ENCODE results near the gene CLMN. TPM values are rescaled to one million over a fixed set of nuclear protein-coding genes. Genes with fewer than 3 reads are reported as not detected.
A peak's percentile ranks its signal among the peaks of the same experiment; 100 is the strongest.

The CLMN gene
- total RNA-seq = 0.26 and 0.63 TPM in 2 replicates

GRCh38 chr14:95319312-95320077 lies at the start of gene CLMN:
CLMN (minus strand) TSS chr14:95319908; CDS start chr14:95319792, 116 bp downstream.
- peak in 1 of 2 donors; percentile 60 for DNase-seq (ENCODE audit: low read depth in 2 of 2)

GRCh38 chr14:95365401-95365800 lies 45.7 kb upstream of the CLMN start:
- no peak for DNase-seq (ENCODE audit: low read depth in 2 of 2)

- DNase-seq (ENCODE audit: low read depth in 2 of 2) = no peak
Measured at GRCh38 chr14:95364481-95365209, 44.9 kb upstream of the CLMN start.

- DNase-seq (ENCODE audit: low read depth in 2 of 2) = no peak
Measured at GRCh38 chr14:95363468-95363954, 43.8 kb upstream of the CLMN start.

- no peak for DNase-seq (ENCODE audit: low read depth in 2 of 2)
Measured at GRCh38 chr14:95362138-95362494, 42.4 kb upstream of the CLMN start.

- peak; percentile 6 to 48 for DNase-seq (ENCODE audit: low read depth in 2 of 2)
Measured at GRCh38 chr14:95361373-95362137, 41.8 kb upstream of the CLMN start.

GRCh38 chr14:95360828-95361227 lies 41.1 kb upstream of the CLMN start:
- no peak for DNase-seq (ENCODE audit: low read depth in 2 of 2)

- DNase-seq (ENCODE audit: low read depth in 2 of 2) = peak in 1 of 2 donors; percentile 14
Measured at GRCh38 chr14:95359994-95360826, 40.5 kb upstream of the CLMN start.

- DNase-seq (ENCODE audit: low read depth in 2 of 2) = no peak
Measured at GRCh38 chr14:95356245-95356869, 36.6 kb upstream of the CLMN start.

- no peak for DNase-seq (ENCODE audit: low read depth in 2 of 2)
Measured at GRCh38 chr14:95355422-95355821, 35.7 kb upstream of the CLMN start.

GRCh38 chr14:95354834-95355233 lies 35.1 kb upstream of the CLMN start:
- DNase-seq (ENCODE audit: low read depth in 2 of 2) = no peak

- no peak for DNase-seq (ENCODE audit: low read depth in 2 of 2)
Measured at GRCh38 chr14:95353664-95354063, 34.0 kb upstream of the CLMN start.

- no peak for DNase-seq (ENCODE audit: low read depth in 2 of 2)
Measured at GRCh38 chr14:95353007-95353406, 33.3 kb upstream of the CLMN start.

- DNase-seq (ENCODE audit: low read depth in 2 of 2) = no peak
Measured at GRCh38 chr14:95352481-95352880, 32.8 kb upstream of the CLMN start.

- DNase-seq (ENCODE audit: low read depth in 2 of 2) = no peak
Measured at GRCh38 chr14:95349241-95349640, 29.5 kb upstream of the CLMN start.

GRCh38 chr14:95348395-95349080 lies 28.8 kb upstream of the CLMN start:
- no peak for DNase-seq (ENCODE audit: low read depth in 2 of 2)

- no peak for DNase-seq (ENCODE audit: low read depth in 2 of 2)
Measured at GRCh38 chr14:95346820-95347219, 27.1 kb upstream of the CLMN start.

GRCh38 chr14:95346266-95346665 lies 26.6 kb upstream of the CLMN start:
- DNase-seq (ENCODE audit: low read depth in 2 of 2) = no peak

- DNase-seq (ENCODE audit: low read depth in 2 of 2) = no peak
Measured at GRCh38 chr14:95345032-95345431, 25.3 kb upstream of the CLMN start.

GRCh38 chr14:95344536-95344935 lies 24.8 kb upstream of the CLMN start:
- no peak for DNase-seq (ENCODE audit: low read depth in 2 of 2)

Data from dermis microvascular lymphatic vessel endothelial cell (primary cell).